ENCODE data around the gene CD47. TPM values are rescaled to one million over a fixed set of nuclear protein-coding genes. Genes with fewer than 3 reads are reported as not detected.

CD47 gene
- total RNA-seq, 3 donors from 2014 or later, result 68.5 to 83.0 (median 73.2) TPM

- intact Hi-C loops (cut with DNase I, micrococcal nuclease), result no loop called here
- Histone ChIP-seq H3K36me3 (ENCODE audit: low read depth) (no peaks in the 10 kb centered on the region), H3K4me3 (no peak overlapping the region), H3K4me1 (ENCODE audit: low read depth) (peaks cover 9% of the 10 kb centered on the region), H3K9me3 (no peaks in the 10 kb centered on the region)
- TF ChIP-seq, protein P1, sequence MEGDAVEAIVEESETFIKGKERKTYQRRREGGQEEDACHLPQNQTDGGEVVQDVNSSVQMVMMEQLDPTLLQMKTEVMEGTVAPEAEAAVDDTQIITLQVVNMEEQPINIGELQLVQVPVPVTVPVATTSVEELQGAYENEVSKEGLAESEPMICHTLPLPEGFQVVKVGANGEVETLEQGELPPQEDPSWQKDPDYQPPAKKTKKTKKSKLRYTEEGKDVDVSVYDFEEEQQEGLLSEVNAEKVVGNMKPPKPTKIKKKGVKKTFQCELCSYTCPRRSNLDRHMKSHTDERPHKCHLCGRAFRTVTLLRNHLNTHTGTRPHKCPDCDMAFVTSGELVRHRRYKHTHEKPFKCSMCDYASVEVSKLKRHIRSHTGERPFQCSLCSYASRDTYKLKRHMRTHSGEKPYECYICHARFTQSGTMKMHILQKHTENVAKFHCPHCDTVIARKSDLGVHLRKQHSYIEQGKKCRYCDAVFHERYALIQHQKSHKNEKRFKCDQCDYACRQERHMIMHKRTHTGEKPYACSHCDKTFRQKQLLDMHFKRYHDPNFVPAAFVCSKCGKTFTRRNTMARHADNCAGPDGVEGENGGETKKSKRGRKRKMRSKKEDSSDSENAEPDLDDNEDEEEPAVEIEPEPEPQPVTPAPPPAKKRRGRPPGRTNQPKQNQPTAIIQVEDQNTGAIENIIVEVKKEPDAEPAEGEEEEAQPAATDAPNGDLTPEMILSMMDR (IDR thresholded peaks at IDR 0.05), result no peak
- no peak for ATAC-seq
- no peak for DNase-seq
Observed at GRCh38 chr3:108133048-108133369, 42.2 kb upstream of the CD47 start.

DNA sequence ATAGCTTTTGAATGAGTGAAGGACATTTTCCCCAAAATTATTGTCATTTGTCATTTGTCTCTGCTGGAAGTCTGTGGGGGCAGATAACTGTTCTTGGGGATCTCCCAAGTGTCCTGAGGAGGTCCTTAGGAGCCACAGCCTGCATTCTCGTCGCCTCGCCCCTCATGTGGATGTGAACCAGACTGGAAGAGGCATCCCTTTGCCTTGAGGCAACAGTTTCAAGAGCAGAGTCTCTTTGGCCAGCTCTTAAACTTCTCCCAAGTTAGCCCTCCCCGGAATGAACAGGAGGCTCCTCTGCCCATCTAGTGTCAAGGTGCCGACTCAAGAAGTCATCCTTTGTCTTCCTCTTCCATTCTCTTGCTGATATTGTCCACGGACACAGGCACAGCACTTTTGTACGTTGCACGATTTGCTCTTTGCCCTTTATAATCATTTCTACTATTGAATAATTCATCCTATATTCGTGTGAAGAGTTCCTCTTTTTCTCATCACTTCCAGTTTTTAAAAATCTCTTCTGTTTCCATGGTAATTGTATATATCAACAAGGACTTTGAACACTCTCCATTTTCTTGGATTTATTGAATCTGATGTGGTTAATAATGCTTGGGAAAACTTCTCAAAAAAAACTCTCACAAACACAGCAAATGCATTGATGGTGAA lies 40.8 kb upstream of the CD47 start:
- intact Hi-C loops (cut with DNase I, micrococcal nuclease), result no loop called here
- Histone ChIP-seq H3K4me1 (ENCODE audit: low read depth) (peaks cover 9% of the 10 kb centered on the region), H3K9me3 (no peaks in the 10 kb centered on the region), H3K4me3 (no peak overlapping the region), H3K36me3 (ENCODE audit: low read depth) (no peaks in the 10 kb centered on the region)
- DNase-seq, result no peak
- TF ChIP-seq, protein P1 (IDR thresholded peaks at IDR 0.05), result no peak
- no peak for ATAC-seq

DNA sequence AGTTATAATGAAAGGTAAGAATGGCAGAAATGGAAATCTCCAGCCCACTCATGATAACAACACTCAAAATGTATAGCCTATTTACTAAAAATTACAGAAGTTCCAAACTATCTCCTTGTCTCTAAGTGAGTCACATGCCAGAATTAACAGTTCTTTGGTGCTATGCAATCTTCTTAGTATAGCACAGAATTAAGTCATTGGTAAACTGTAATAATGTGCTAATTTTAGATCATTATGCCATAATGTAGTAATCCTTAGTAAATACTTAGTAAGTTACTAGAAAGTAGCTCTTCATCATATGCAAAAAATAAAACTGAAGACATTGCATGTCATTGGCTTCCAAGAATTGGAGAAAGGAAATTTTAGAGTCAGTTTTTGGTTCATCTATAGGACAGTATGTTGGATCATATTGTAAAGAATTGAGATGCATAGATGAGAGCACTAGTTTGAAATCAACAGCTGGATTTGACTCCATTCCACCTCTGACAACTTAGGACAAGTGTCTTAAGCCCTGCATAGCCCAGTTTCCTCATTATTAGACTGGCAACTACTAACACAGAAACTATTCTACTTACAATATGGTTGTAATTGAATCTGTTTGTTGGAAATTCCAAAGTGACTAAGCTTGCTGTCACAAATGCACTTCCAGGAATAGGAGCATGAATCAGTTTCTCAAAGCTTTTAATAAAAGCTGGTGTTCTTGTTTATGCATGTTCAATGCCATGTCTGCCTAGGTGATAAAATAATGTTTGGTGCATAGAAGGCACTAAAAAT lies 40.1 kb upstream of the CD47 start:
- no peaks in the 10 kb centered on the region for H3K9me3 ChIP-seq
- intact Hi-C loops (cut with DNase I, micrococcal nuclease), result no loop called here
- no peak overlapping the region for H3K4me3 ChIP-seq
- DNase-seq (no peak), ATAC-seq (no peak)
- no peaks in the 10 kb centered on the region for H3K36me3 ChIP-seq (ENCODE audit: low read depth)
- peaks cover 9% of the 10 kb centered on the region for H3K4me1 ChIP-seq (ENCODE audit: low read depth)
- TF ChIP-seq, protein P1 (IDR thresholded peaks at IDR 0.05), result no peak

DNA sequence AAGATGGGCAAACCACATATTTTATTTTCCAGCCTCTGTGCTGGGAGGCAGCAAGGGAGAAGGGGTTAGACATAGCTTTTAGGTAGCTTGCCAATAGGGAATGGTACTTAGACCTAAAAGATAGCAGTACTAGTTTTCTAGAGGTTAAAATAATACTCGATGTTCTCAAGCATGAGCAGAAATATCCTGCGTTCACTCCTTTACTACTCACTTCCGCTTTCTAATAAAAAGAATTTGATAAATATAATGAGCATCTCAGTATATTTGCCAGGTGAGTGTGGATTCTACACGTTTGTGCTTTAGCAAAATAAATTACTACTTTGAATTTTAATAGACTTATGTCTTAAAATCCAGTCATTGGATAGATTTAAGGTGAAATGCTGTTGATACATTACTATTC lies 39.4 kb upstream of the CD47 start:
- ATAC-seq (no peak), DNase-seq (no peak)
- TF ChIP-seq, protein P1 (IDR thresholded peaks at IDR 0.05), result no peak
- intact Hi-C loops (cut with DNase I, micrococcal nuclease), result no loop called here
- Histone ChIP-seq H3K36me3 (ENCODE audit: low read depth) (no peaks in the 10 kb centered on the region), H3K4me1 (ENCODE audit: low read depth) (peaks cover 9% of the 10 kb centered on the region), H3K9me3 (no peaks in the 10 kb centered on the region), H3K4me3 (no peak overlapping the region)

DNA sequence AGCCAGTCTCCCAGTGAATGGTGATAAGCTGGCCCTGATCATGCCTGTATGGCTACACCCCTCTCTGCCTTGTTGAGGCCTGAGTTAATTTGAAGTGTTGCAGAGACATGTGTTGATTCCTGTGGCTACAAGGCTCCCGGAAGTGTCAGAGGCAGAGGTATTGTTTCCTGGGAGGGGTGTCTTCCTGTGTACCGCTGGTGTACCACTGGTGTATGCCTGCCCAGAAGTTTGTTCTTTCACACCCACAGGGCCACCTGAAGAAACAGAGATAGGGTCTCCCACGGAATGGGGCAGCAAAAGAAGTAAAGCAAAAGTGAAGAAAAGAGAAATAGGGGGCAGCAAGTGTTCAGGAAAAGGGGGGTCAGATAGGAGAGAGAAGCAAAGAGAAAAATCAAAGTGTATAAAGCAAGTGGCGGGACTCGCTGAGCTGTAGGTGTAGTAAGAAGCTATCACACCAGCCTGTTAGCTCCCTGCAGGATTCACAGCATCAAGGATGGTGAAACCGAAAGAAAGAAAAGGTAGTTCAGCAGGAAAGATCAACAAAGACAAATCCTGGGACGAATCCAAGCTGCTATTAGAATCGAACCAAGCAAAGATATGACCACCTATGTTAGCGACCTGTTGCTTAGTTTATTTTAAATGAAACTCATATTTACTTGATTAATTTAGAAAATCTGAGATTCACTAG lies 36.6 kb upstream of the CD47 start:
- ATAC-seq (peak; percentile 77), DNase-seq (peak in 1 of 3 donors; percentile 38)
- intact Hi-C loops (cut with DNase I, micrococcal nuclease), result no loop called here
- Histone ChIP-seq H3K4me1 (ENCODE audit: low read depth) (no peaks in the 10 kb centered on the region), H3K4me3 (no peak overlapping the region), H3K9me3 (no peaks in the 10 kb centered on the region), H3K36me3 (ENCODE audit: low read depth) (no peaks in the 10 kb centered on the region)
- TF ChIP-seq, protein P1 (IDR thresholded peaks at IDR 0.05), result no peak

All from mucosa of descending colon (tissue), 3 donors.